Measurements from ENCODE around the gene HIPK4. TPM values are rescaled to one million over a fixed set of nuclear protein-coding genes. Genes with fewer than 3 reads are reported as not detected.

HIPK4 gene
- total and polyA plus RNA-seq, 2 of the 8 experiments (the other 6 are each of a cell fraction or from before 2014, with no cell fraction given), result 0.15 to 0.57 TPM

- TF ChIP-seq ZNF274 (IDR thresholded peaks at IDR 0.05; ENCODE audit: borderline replicate concordance, extremely low read depth, low read length) (no peak), TBP (IDR thresholded peaks at IDR 0.05; ENCODE audit: low read depth, low read length) (no peak), RFX5 (IDR thresholded peaks at IDR 0.05; ENCODE audit: borderline replicate concordance, low read depth, low read length) (no peak), JUN (IDR thresholded peaks at IDR 0.05; ENCODE audit: low read depth, low read length) (no peak)
- TF ChIP-seq, protein P1, sequence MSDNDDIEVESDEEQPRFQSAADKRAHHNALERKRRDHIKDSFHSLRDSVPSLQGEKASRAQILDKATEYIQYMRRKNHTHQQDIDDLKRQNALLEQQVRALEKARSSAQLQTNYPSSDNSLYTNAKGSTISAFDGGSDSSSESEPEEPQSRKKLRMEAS (IDR thresholded peaks at IDR 0.05), result no peak
Measured at GRCh38 chr19:40337107-40337506, 52.9 kb downstream of the HIPK4 start (continued).

All from H1 (cell line).